ENCODE results near the gene PGK1.

DNA sequence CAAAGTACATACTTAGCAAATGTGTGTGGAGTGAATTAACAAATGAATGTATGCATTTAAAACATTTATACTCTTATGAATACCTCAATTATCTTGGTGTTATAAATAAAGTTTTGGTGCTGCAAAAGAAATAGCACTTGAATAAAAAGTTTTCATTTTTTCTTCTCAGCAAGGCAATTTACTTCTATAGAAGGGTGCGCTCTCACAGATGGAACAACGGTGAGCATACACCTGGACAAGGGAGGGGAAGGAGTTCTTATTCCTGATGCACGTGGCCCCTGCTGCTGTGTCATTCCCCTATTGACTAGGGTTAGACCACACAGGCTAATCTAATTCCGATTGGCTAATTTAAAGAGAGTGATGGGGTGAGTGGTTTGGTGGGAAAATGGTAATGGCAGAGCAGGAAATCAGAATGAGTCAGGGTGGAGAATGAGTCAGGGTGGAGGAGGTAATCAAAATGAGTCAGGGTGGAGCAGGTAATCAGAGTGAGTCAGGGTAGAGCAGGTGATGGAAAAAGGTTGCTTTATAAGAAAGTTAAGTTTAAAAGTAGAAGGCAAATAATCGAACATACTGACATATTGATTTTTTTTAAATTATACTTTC, 28.2 kb upstream of the PGK1 start:
- TF ChIP-seq EZH2 (IDR thresholded peaks at IDR 0.05; ENCODE audit: low read length, unreplicated experiment) = no peak
- TF ChIP-seq, protein P1, sequence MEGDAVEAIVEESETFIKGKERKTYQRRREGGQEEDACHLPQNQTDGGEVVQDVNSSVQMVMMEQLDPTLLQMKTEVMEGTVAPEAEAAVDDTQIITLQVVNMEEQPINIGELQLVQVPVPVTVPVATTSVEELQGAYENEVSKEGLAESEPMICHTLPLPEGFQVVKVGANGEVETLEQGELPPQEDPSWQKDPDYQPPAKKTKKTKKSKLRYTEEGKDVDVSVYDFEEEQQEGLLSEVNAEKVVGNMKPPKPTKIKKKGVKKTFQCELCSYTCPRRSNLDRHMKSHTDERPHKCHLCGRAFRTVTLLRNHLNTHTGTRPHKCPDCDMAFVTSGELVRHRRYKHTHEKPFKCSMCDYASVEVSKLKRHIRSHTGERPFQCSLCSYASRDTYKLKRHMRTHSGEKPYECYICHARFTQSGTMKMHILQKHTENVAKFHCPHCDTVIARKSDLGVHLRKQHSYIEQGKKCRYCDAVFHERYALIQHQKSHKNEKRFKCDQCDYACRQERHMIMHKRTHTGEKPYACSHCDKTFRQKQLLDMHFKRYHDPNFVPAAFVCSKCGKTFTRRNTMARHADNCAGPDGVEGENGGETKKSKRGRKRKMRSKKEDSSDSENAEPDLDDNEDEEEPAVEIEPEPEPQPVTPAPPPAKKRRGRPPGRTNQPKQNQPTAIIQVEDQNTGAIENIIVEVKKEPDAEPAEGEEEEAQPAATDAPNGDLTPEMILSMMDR (conservative IDR thresholded peaks at IDR 0.05; ENCODE audit: low read depth, low read length) = no peak
- TF ChIP-seq EZH2phosphoT487 (IDR thresholded peaks at IDR 0.05; ENCODE audit: borderline replicate concordance, low read length) = no peak
